ENCODE measurements around the gene B4GAT1. TPM values are rescaled to one million over a fixed set of nuclear protein-coding genes. Genes with fewer than 3 reads are reported as not detected.
A peak's percentile ranks its signal among the peaks of the same experiment; 100 is the strongest.

The B4GAT1 gene
- total RNA-seq, 1 donor from 2014 or later, result 40.9 TPM

DNA sequence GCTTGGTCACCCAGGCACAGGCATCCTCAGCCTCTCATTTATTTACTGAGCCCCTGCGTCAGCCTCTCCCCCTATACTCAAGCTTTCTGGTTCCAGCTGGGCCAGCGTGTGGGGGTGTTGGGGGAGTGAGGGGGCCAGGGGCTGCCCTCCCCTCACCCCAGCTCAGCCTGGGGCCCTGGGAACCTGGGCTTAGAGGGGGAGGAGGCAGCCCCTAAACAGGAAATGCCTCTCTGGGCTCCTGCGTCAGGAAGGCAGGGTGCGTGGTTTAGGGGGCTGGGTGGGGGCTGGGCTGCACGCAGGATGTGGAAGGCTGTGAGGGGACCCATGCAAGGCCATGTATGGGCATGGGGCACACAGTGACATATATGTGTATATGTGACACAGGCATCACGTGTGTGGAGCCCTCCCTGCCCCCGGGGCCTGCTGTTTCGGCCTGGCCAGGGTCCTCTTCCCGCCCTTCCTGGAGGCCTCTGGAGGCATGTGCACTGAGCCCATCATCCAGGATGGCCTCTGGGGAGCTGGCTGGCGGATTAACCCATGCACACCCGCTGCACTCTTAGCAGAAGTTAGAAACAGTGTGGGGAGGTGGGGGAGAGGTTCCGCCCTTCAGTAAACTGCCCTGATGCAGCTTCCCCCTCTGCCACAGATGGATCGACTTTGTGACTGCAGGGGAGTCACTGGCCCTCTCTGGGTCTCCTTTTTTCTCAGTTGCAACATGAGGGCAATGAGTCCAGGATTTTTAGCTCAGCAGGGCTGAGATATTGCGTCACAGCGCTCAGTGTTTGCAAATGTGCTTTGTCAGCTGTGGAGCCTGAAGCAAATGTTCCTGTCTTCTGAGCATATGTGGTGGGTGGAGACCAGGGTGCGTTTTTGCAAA is 29.5 kb downstream of the B4GAT1 start:
- Histone ChIP-seq H3F3A (ENCODE audit: low read depth) (peaks cover 14% of the 10 kb centered on the region), H3K27ac (no peak overlapping the region), H3K4me3 (no peak overlapping the region), H3K36me3 (no peaks in the 10 kb centered on the region), H3K9ac (no peak overlapping the region), H3K4me1 (peaks cover 28% of the 10 kb centered on the region), H3K4me2 (no peak overlapping the region), H3K27me3 (peaks cover 9% of the 10 kb centered on the region), H3K79me2 (ENCODE audit: low read depth) (no peaks in the 10 kb centered on the region), H3K9me3 (ENCODE audit: low read depth) (no peaks in the 10 kb centered on the region), H4K20me1 (ENCODE audit: low read depth) (no peaks in the 10 kb centered on the region), H2AFZ (replicated peaks) (peak overlapping the region; percentile 45)
- H3K27me3 Mint-ChIP-seq (ENCODE audit: insufficient read depth, low read depth), result peaks cover 17% of the 10 kb centered on the region
- TF ChIP-seq, protein P1, sequence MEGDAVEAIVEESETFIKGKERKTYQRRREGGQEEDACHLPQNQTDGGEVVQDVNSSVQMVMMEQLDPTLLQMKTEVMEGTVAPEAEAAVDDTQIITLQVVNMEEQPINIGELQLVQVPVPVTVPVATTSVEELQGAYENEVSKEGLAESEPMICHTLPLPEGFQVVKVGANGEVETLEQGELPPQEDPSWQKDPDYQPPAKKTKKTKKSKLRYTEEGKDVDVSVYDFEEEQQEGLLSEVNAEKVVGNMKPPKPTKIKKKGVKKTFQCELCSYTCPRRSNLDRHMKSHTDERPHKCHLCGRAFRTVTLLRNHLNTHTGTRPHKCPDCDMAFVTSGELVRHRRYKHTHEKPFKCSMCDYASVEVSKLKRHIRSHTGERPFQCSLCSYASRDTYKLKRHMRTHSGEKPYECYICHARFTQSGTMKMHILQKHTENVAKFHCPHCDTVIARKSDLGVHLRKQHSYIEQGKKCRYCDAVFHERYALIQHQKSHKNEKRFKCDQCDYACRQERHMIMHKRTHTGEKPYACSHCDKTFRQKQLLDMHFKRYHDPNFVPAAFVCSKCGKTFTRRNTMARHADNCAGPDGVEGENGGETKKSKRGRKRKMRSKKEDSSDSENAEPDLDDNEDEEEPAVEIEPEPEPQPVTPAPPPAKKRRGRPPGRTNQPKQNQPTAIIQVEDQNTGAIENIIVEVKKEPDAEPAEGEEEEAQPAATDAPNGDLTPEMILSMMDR (IDR thresholded peaks at IDR 0.05), result no peak
- no peak for TF ChIP-seq EZH2phosphoT487 (IDR thresholded peaks at IDR 0.05)
- no peak for TF ChIP-seq EZH2 (IDR thresholded peaks at IDR 0.05)
- peaks cover 12% of the 10 kb centered on the region for H3K9me3 Mint-ChIP-seq
- peak overlapping the region; percentile 76 for H3K4me3 Mint-ChIP-seq
- H3K4me1 Mint-ChIP-seq, result peaks cover 47% of the 10 kb centered on the region
- peak overlapping the region; percentile 97 for H3K27ac Mint-ChIP-seq
- DNase-seq (ENCODE audit: low spot score), result peak; percentile 51
- H3K36me3 Mint-ChIP-seq, result no peaks in the 10 kb centered on the region

DNA sequence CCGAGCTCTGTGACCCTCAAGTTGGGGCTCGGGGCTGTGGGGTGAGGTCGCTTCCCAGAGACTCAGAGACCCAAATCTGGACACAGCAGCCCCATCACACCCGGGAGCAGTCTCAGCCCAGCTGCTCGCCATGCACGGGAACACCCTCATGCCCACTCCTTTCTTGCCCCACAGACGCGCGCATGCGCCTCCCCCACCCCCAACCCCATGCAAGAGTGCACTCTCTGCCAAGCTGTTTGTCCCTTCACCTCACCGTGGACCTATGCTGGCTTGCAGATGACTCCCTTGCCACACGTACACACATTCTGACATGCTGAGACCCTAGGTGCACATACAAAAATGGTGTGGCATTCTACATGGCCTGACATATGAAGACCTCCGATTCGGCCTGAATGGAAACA is 30.1 kb downstream of the B4GAT1 start:
- peaks cover 18% of the 10 kb centered on the region for H3F3A ChIP-seq (ENCODE audit: low read depth)
- no peak for TF ChIP-seq EZH2phosphoT487 (IDR thresholded peaks at IDR 0.05)
- TF ChIP-seq, protein P1 (IDR thresholded peaks at IDR 0.05), result no peak
- no peak for TF ChIP-seq EZH2 (IDR thresholded peaks at IDR 0.05)
- H3K4me3 Mint-ChIP-seq, result peak overlapping the region; percentile 76
- no peaks in the 10 kb centered on the region for H3K79me2 ChIP-seq (ENCODE audit: low read depth)
- peaks cover 9% of the 10 kb centered on the region for H3K27me3 ChIP-seq
- H3K4me2 ChIP-seq, result peak overlapping the region; percentile 45
- peaks cover 12% of the 10 kb centered on the region for H3K9me3 Mint-ChIP-seq
- peak overlapping the region; percentile 97 for H3K27ac Mint-ChIP-seq
- H3K36me3 ChIP-seq, result no peaks in the 10 kb centered on the region
- no peak overlapping the region for H3K27ac ChIP-seq
- no peaks in the 10 kb centered on the region for H3K36me3 Mint-ChIP-seq
- no peak overlapping the region for H3K9ac ChIP-seq
- H2AFZ ChIP-seq (replicated peaks), result peak overlapping the region; percentile 45
- H3K4me1 ChIP-seq, result peaks cover 28% of the 10 kb centered on the region
- H3K9me3 ChIP-seq (ENCODE audit: low read depth), result no peaks in the 10 kb centered on the region
- no peak for DNase-seq (ENCODE audit: low spot score)
- peaks cover 43% of the 10 kb centered on the region for H3K4me1 Mint-ChIP-seq
- H3K4me3 ChIP-seq, result no peak overlapping the region
- peaks cover 15% of the 10 kb centered on the region for H3K27me3 Mint-ChIP-seq (ENCODE audit: insufficient read depth, low read depth)
- no peaks in the 10 kb centered on the region for H4K20me1 ChIP-seq (ENCODE audit: low read depth)

DNA sequence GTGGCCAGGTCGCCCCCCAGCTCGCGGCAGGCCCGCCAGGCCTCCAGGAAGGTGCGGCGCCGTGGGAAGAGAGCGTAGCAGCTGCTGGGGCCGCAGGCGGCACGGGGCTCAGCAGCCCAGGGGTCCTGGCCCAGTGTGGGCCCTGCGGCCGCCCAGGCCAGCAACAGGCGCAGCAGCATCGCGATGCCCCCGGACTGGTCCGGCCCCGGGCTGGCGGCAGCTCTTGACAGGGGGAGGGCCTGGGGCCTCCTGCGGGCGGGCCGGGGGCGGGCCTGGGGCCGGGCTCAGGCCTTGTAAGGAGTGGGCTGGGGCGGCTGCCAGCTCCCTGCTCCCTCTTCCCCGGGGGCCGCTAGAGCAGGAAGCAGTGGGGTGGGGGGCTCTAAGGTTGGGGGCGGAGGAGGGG is 30.6 kb downstream of the B4GAT1 start, which contains the start of gene CD248:
Gene CD248, minus strand, starts transcription at position 196 of the 403 bp plus-strand sequence. Its CDS starts 17 bp downstream, at position 179.
- Histone ChIP-seq H3K27ac (no peak within 1 kb of the TSS), H3K9me3 (ENCODE audit: low read depth) (no peaks in the 10 kb centered on the region), H4K20me1 (ENCODE audit: low read depth) (no peaks in the 10 kb centered on the region), H3K4me3 (no peak within 1 kb of the TSS), H3K36me3 (no peaks in the 10 kb centered on the region), H3K4me2 (peak within 1 kb of the TSS; percentile 45), H3F3A (ENCODE audit: low read depth) (peaks cover 23% of the 10 kb centered on the region), H2AFZ (replicated peaks) (peak within 1 kb of the TSS; percentile 45), H3K27me3 (peaks cover 9% of the 10 kb centered on the region), H3K79me2 (ENCODE audit: low read depth) (no peaks in the 10 kb centered on the region), H3K4me1 (peaks cover 28% of the 10 kb centered on the region), H3K9ac (no peak within 1 kb of the TSS)
- DNase-seq (ENCODE audit: low spot score), result peak; percentile 68
- peak within 1 kb of the TSS; percentile 97 for H3K27ac Mint-ChIP-seq
- H3K4me3 Mint-ChIP-seq, result peak within 1 kb of the TSS; percentile 76
- H3K27me3 Mint-ChIP-seq (ENCODE audit: insufficient read depth, low read depth), result peaks cover 15% of the 10 kb centered on the region
- peaks cover 12% of the 10 kb centered on the region for H3K9me3 Mint-ChIP-seq
- peaks cover 43% of the 10 kb centered on the region for H3K4me1 Mint-ChIP-seq
- H3K36me3 Mint-ChIP-seq, result no peaks in the 10 kb centered on the region
- TF ChIP-seq EZH2 (IDR thresholded peaks at IDR 0.05), result no peak
- TF ChIP-seq, protein P1 (IDR thresholded peaks at IDR 0.05), result no peak
- TF ChIP-seq EZH2phosphoT487 (IDR thresholded peaks at IDR 0.05), result no peak
